ENCODE data around the gene TAF1D.

- peak; percentile 38 for TF ChIP-seq CTCF (IDR thresholded peaks at IDR 0.05; ENCODE audit: poor library complexity, severe bottlenecking)
- peak; percentile 97 for TF ChIP-seq MXI1 (conservative IDR thresholded peaks at IDR 0.05; ENCODE audit: poor library complexity, severe bottlenecking)
- TF ChIP-seq REST (IDR thresholded peaks at IDR 0.05; ENCODE audit: borderline replicate concordance), result no peak
- TF ChIP-seq TAF1 (IDR thresholded peaks at IDR 0.05; ENCODE audit: low read depth), result no peak
- TF ChIP-seq EP300 (conservative IDR thresholded peaks at IDR 0.05; ENCODE audit: poor library complexity, severe bottlenecking), result no peak
- no peak for TF ChIP-seq RAD21 (conservative IDR thresholded peaks at IDR 0.05)
- TF ChIP-seq EZH2 (IDR thresholded peaks at IDR 0.05; ENCODE audit: borderline replicate concordance, insufficient read depth, low read length, poor library complexity, severe bottlenecking), result no peak
- no peak for TF ChIP-seq POLR2AphosphoS5 (IDR thresholded peaks at IDR 0.05)
- no peak for TF ChIP-seq SMC3 (conservative IDR thresholded peaks at IDR 0.05; ENCODE audit: poor library complexity)
Observed at GRCh38 chr11:93740730-93741093, 583 bp downstream of the TAF1D start.
